ENCODE results near the gene NIPSNAP3A.

NIPSNAP3A gene

DNA sequence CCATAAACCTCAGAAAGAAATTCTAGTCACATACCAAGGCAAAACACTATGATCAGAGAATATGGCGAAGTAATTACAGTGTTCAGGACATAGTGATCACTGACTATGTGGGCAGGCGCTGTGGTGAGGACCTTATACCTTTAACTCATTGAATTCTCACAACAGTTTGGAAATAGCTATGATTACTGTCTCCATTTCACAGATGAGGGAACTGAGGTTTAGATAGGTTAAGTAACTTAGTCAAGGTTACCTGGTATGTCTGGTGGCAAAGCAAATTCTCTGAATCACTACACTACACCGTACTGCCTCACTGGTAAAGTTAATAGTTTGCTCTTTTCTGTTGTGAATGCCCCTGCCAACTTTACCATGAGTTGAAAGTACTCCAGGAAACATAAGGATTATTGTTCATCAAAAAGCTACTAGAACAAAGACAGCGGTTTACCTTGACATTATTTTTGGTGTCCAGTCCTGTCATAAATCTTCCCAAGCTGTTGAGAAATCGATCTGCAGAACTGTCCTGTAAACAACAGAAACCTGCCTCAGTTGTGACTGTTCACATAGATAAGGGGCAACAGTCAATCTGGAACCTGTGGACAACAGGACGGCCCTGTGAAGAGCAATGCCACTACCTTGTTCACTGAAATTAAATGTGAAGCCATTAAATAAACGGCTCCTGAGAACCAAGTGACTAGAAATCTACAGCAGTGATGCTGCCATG lies 52.7 kb downstream of the NIPSNAP3A start:
- TF ChIP-seq, protein P1, sequence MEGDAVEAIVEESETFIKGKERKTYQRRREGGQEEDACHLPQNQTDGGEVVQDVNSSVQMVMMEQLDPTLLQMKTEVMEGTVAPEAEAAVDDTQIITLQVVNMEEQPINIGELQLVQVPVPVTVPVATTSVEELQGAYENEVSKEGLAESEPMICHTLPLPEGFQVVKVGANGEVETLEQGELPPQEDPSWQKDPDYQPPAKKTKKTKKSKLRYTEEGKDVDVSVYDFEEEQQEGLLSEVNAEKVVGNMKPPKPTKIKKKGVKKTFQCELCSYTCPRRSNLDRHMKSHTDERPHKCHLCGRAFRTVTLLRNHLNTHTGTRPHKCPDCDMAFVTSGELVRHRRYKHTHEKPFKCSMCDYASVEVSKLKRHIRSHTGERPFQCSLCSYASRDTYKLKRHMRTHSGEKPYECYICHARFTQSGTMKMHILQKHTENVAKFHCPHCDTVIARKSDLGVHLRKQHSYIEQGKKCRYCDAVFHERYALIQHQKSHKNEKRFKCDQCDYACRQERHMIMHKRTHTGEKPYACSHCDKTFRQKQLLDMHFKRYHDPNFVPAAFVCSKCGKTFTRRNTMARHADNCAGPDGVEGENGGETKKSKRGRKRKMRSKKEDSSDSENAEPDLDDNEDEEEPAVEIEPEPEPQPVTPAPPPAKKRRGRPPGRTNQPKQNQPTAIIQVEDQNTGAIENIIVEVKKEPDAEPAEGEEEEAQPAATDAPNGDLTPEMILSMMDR (IDR thresholded peaks at IDR 0.05) = no peak

DNA sequence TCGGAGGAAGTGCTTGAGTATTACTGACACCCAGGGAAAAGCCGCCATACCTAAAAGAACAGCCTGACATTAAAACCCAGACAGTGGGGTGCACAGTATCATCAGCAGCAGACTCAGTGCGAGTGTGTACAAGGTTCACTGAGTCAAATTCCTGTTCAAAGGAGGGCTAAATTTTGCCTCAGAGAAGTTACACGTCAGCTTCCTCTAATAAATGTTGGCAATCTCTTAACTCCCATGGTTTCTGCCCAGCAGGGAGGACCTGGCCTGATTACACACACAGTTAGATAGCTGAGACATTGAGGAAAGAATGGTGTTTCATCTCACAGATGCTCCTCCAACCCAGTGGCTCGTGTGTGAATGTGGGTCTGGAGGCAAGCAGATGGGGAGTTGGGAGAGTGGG lies 54.6 kb downstream of the NIPSNAP3A start:
- TF ChIP-seq, protein P1 (IDR thresholded peaks at IDR 0.05) = no peak

DNA sequence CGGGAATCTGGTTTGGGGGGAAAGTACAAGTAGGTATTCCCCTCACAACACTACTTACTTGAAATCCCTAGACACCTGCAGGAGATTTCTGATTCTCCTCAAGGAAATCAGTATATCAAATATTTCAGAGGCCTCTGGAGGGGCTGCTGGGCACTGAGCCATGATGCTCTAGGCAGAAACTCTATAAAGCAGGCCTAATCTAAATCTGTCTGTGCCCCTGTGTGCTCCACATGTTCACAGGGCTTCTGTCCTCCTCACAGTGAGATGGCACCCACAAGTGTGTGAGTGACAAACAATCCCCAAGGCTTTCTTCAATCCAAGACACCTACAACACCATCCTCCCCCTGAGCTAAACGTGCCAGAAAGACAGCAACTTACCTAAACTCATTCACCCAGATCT lies 55.4 kb downstream of the NIPSNAP3A start:
- TF ChIP-seq, protein P1 (IDR thresholded peaks at IDR 0.05) = no peak

DNA sequence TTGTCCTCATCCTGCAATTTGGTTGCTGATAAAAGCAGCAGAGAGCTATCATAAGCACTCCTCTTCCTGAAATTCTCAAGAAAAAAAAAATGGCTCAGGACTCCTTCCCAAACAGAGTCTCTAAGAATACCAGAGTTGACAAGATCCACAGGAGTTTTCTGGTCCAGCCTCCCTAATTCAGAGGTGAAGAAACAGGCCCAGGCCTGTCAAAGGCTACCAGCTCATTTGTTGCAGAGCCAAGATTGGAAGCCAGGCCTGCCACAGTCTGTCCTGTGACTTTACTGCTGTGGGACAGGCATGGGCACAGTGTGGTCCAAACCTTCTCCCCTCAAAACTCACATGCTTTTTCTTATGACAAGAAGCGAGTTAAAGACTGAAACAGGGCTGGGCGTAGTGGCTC lies 58.0 kb downstream of the NIPSNAP3A start:
- TF ChIP-seq, protein P1 (IDR thresholded peaks at IDR 0.05) = no peak

DNA sequence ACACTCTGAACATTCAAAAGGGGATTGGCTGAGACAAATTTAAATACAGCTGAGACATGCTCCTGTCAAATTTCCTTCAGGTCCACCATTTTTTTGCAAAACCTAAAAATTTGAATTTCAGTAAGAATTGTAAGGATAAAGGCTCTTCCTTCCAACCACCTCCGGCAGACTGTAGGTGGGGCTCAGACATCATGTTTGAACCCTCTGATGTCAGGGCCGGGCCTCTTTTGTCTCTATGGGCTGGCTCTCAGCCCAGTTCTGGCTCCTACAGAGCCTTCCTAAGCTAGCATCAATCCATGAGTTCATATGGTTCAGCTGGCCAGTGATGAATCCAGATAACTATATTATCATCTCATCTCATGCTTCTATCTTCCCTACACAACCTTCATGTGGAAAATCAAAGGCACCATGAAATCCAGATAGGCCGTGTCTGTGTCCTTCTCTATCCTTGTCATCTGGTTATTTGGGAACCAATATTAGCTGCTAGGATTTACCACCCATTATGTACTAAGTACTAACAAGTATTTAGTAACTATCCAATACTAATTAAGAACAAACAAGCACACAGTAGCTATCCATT lies 60.6 kb downstream of the NIPSNAP3A start:
- TF ChIP-seq, protein P1 (IDR thresholded peaks at IDR 0.05) = peak; percentile 22; the same call in 1 of the 2 replicates
